ENCODE data around the gene NEDD8. TPM values are rescaled to one million over a fixed set of nuclear protein-coding genes. Genes with fewer than 3 reads are reported as not detected.

NEDD8 gene
- total RNA-seq, 1 experiment from 2014 or later, result 214 TPM

- H2BK5ac ChIP-seq (ENCODE audit: insufficient read length, low read length), result no peak overlapping the region
- H3K27ac ChIP-seq (ENCODE audit: insufficient read length, low read depth, low read length), result no peak overlapping the region
- no peak overlapping the region for H2BK15ac ChIP-seq (ENCODE audit: low read depth, low read length)
- H2BK12ac ChIP-seq (ENCODE audit: insufficient read length, low read depth, low read length), result no peak overlapping the region
- WGBS (ENCODE audit: extremely low coverage, insufficient read length, low lambda C conversion rate), result no CpG with 5 or more reads among the region's 12 CpGs
- no peak overlapping the region for H3T11ph ChIP-seq (ENCODE audit: low read length)
- no peaks in the 10 kb centered on the region; the same call in 1 of the 2 replicates for H3K27me3 Mint-ChIP-seq (ENCODE audit: low read depth)
- no peak overlapping the region for H3K27ac Mint-ChIP-seq
- no peak overlapping the region for H4K5ac ChIP-seq (ENCODE audit: insufficient read length, low read depth, low read length)
- no peaks in the 10 kb centered on the region for H3K27me3 ChIP-seq (ENCODE audit: insufficient read depth, low read length)
- H2AFZ ChIP-seq (ENCODE audit: low read length), result no peak overlapping the region
- H3K23ac ChIP-seq (ENCODE audit: insufficient read length, low read depth, low read length), result no peak overlapping the region
- H3K14ac ChIP-seq (ENCODE audit: insufficient read depth, low read length), result no peak overlapping the region
- no peaks in the 10 kb centered on the region for H3K79me1 ChIP-seq (ENCODE audit: insufficient read depth, low read depth, low read length, poor library complexity, severe bottlenecking)
- H3K4me3 Mint-ChIP-seq, result no peak overlapping the region
- no peak overlapping the region for H3K4me2 ChIP-seq (ENCODE audit: insufficient read depth, insufficient read length, low read length)
- peaks cover 33 to 74% (median 59%) of the 10 kb centered on the region in 3 experiments for H3K36me3 Mint-ChIP-seq (ENCODE audit: insufficient read depth in 1 of 3, low read depth in 3 of 3)
- no peak overlapping the region for H3K4ac ChIP-seq (ENCODE audit: low read depth, low read length)
- no peak overlapping the region for H2BK120ac ChIP-seq (ENCODE audit: low read depth, low read length, poor library complexity, severe bottlenecking)
- H3K79me2 ChIP-seq (ENCODE audit: insufficient read depth, low read length), result no peaks in the 10 kb centered on the region
- no peak for TF ChIP-seq CTCF (conservative IDR thresholded peaks at IDR 0.05)
- H4K20me1 ChIP-seq (ENCODE audit: control insufficient read depth, insufficient read depth, insufficient read length), result no peaks in the 10 kb centered on the region
- no peak for DNase-seq
- H3K9ac ChIP-seq (ENCODE audit: extremely low read depth, insufficient read length, low read length), result no peak overlapping the region
- no peak overlapping the region for H2BK20ac ChIP-seq (ENCODE audit: low read depth, low read length, poor library complexity, severe bottlenecking)
- no peaks in the 10 kb centered on the region for H3K4me1 Mint-ChIP-seq
- H4K8ac ChIP-seq (replicated peaks; ENCODE audit: insufficient read length, low read depth, low read length), result no peak overlapping the region
- no peak overlapping the region for H2AK5ac ChIP-seq (ENCODE audit: insufficient read length, low read length)
- H4K91ac ChIP-seq (ENCODE audit: insufficient read length, low read depth, low read length), result no peak overlapping the region
- H3K9me3 Mint-ChIP-seq, result no peaks in the 10 kb centered on the region
- H3K4me1 ChIP-seq (ENCODE audit: insufficient read depth, low read length), result no peaks in the 10 kb centered on the region
- H3K56ac ChIP-seq (ENCODE audit: insufficient read length, low read depth, low read length), result no peak overlapping the region
- no peak overlapping the region for H3K18ac ChIP-seq (ENCODE audit: insufficient read length, low read depth, low read length)
- H3K23me2 ChIP-seq (ENCODE audit: insufficient read length, low read depth, low read length, poor library complexity, severe bottlenecking), result no peaks in the 10 kb centered on the region
- H3K9me3 ChIP-seq (ENCODE audit: control insufficient read depth, low read depth, low read length), result no peaks in the 10 kb centered on the region
Measured at GRCh38 chr14:24178399-24179178, 53.6 kb downstream of the NEDD8 start.
